Vagina (tissue), 2 donors: ENCODE data around the gene EGFLAM. TPM values are rescaled to one million over a fixed set of nuclear protein-coding genes. Genes with fewer than 3 reads are reported as not detected.

Experiments
- DNase-seq, 2 donors: peaks; one replicate each; pipeline ENCODE4 v3.0.0-alpha.2; 2017; ENCODE audit errors: extremely low spot score in 2 of 2
- H3K27ac ChIP-seq: fragments of 200-600 bp; sonication (generic); one replicate; pipeline ENCODE4 v1.5.1; 2019
- H3K27me3 ChIP-seq: fragments of 200-600 bp; sonication (generic); one replicate; pipeline ENCODE4 v1.5.1; 2019
- H3K36me3 ChIP-seq, 2 donors: fragments of 200-600 bp; sonication (generic); one replicate each; pipeline ENCODE4 v1.5.1; 2017 to 2019
- H3K4me1 ChIP-seq: fragments of 200-600 bp; sonication (generic); one replicate; pipeline ENCODE4 v1.5.1; 2019
- H3K4me3 ChIP-seq, 2 donors: fragments of 200-600 bp; sonication (generic); 1 replicate in 1 of 2; 2 replicates in 1 of 2; pipeline ENCODE4 v1.5.1; 2016 to 2019
- H3K9me3 ChIP-seq: fragments of 200-600 bp; sonication (generic); one replicate; pipeline ENCODE4 v1.5.1; 2019
- CTCF ChIP-seq, 3 experiments: fragments of 450-650 bp in 2 of 3; fragments of 200-600 bp in 1 of 3; sonication (generic) in 1 of 3; IDR thresholded peaks; one replicate each; pipeline ENCODE4 v1.5.1; 2017 to 2019; ENCODE audit warnings: antibody characterized with exemption in 3 of 3, mild to moderate bottlenecking in 2 of 3, moderate library complexity in 2 of 3
- POLR2A ChIP-seq, 2 donors: fragments of 450-650 bp; IDR thresholded peaks; one replicate each; pipeline ENCODE4 v1.6.1; 2017; ENCODE audit warnings: antibody characterized with exemption in 2 of 2, mild to moderate bottlenecking in 2 of 2, moderate library complexity in 2 of 2
- POLR2AphosphoS5 ChIP-seq, 2 donors: sonication (generic); formaldehyde crosslinking; IDR thresholded peaks; one replicate each; pipeline ENCODE4 v1.9.0; 2017; ENCODE audit warnings: antibody characterized with exemption in 2 of 2, mild to moderate bottlenecking in 2 of 2, low read depth in 1 of 2; ENCODE audit not compliant: insufficient read depth in 1 of 2
- intact Hi-C: fragments of 100-400 bp; cut with DNase I; formaldehyde crosslinking; loops from one replicate; pipeline ENCODE4 v1.15.1; 2023
- total RNA-seq: library from RNA; depleted of rRNA; stranded (reverse); fragments of >200 nt; gene quantifications from one replicate; pipeline ENCODE4 v1.2.3, GENCODE V29; 2016

EGFLAM gene
- total RNA-seq, 1 donor from 2014 or later, result 15.2 TPM

- Histone ChIP-seq H3K9me3 (no peaks in the 10 kb centered on the region), H3K27me3 (no peaks in the 10 kb centered on the region), H3K4me1 (no peaks in the 10 kb centered on the region), H3K36me3 (no peaks in the 10 kb centered on the region), H3K4me3 (no peak overlapping the region), H3K27ac (no peak overlapping the region)
- no peak for DNase-seq
- intact Hi-C loops, result no loop called here
- no peak for TF ChIP-seq POLR2A (IDR thresholded peaks at IDR 0.05)
These were observed 61.1 kb downstream of the EGFLAM start for GRCh38 chr5:38319491-38319890.

- DNase-seq, result peak in 1 of 2 donors; percentile 84
- H3K27me3 ChIP-seq, result no peaks in the 10 kb centered on the region
- H3K36me3 ChIP-seq, result no peaks in the 10 kb centered on the region
- H3K4me1 ChIP-seq, result no peaks in the 10 kb centered on the region
- intact Hi-C loops, result no loop called here
- no peaks in the 10 kb centered on the region for H3K9me3 ChIP-seq
- no peak overlapping the region for H3K27ac ChIP-seq
- no peak overlapping the region for H3K4me3 ChIP-seq
- TF ChIP-seq CTCF (IDR thresholded peaks at IDR 0.05) (no peak), POLR2AphosphoS5 (IDR thresholded peaks at IDR 0.05; ENCODE audit: insufficient read depth in 1 of 2, low read depth in 1 of 2) (no peak), POLR2A (IDR thresholded peaks at IDR 0.05) (no peak)
These were observed 63.6 kb downstream of the EGFLAM start for GRCh38 chr5:38321978-38322377.

GRCh38 chr5:38323645-38324295 is 65.4 kb downstream of the EGFLAM start:
- Histone ChIP-seq H3K27ac (no peak overlapping the region), H3K4me1 (no peaks in the 10 kb centered on the region), H3K9me3 (no peaks in the 10 kb centered on the region), H3K4me3 (no peak overlapping the region), H3K27me3 (no peaks in the 10 kb centered on the region), H3K36me3 (no peaks in the 10 kb centered on the region)
- peak in 1 of 2 donors; percentile 84 for DNase-seq
- no peak for TF ChIP-seq CTCF (IDR thresholded peaks at IDR 0.05)
- TF ChIP-seq POLR2AphosphoS5 (IDR thresholded peaks at IDR 0.05; ENCODE audit: insufficient read depth in 1 of 2, low read depth in 1 of 2), result peak in 1 of 2 donors; percentile 28
- no peak for TF ChIP-seq POLR2A (IDR thresholded peaks at IDR 0.05)
- intact Hi-C loops, result no loop called here

- Histone ChIP-seq H3K27me3 (no peaks in the 10 kb centered on the region), H3K4me1 (no peaks in the 10 kb centered on the region), H3K36me3 (no peaks in the 10 kb centered on the region), H3K4me3 (no peak overlapping the region), H3K9me3 (no peaks in the 10 kb centered on the region), H3K27ac (no peak overlapping the region)
- intact Hi-C loops, result no loop called here
- DNase-seq, result no peak
- no peak for TF ChIP-seq POLR2AphosphoS5 (IDR thresholded peaks at IDR 0.05; ENCODE audit: insufficient read depth in 1 of 2, low read depth in 1 of 2)
- TF ChIP-seq POLR2A (IDR thresholded peaks at IDR 0.05), result no peak
- no peak for TF ChIP-seq CTCF (IDR thresholded peaks at IDR 0.05)
These were observed 70.9 kb downstream of the EGFLAM start for GRCh38 chr5:38329132-38329715.

GRCh38 chr5:38330207-38330606 is 71.8 kb downstream of the EGFLAM start:
- Histone ChIP-seq H3K27me3 (no peaks in the 10 kb centered on the region), H3K36me3 (no peaks in the 10 kb centered on the region), H3K27ac (no peak overlapping the region), H3K4me1 (no peaks in the 10 kb centered on the region), H3K9me3 (no peaks in the 10 kb centered on the region), H3K4me3 (no peak overlapping the region)
- no peak for TF ChIP-seq POLR2A (IDR thresholded peaks at IDR 0.05)
- no peak for TF ChIP-seq CTCF (IDR thresholded peaks at IDR 0.05)
- TF ChIP-seq POLR2AphosphoS5 (IDR thresholded peaks at IDR 0.05; ENCODE audit: insufficient read depth in 1 of 2, low read depth in 1 of 2), result no peak
- intact Hi-C loops, result no loop called here
- no peak for DNase-seq
